VCaP (cell line): ENCODE results near the gene GDF2.

ENCODE experiments used
- H3K27ac ChIP-seq: fragments of 450-650 bp; 2 replicates; pipeline ENCODE4 v1.5.1; 2017
- TF ChIP-seq, protein P1 (sequence below): fragments of 450-650 bp; conservative IDR thresholded peaks from 2 replicates; pipeline ENCODE4 v1.5.1; 2017; ENCODE audit warnings: mild to moderate bottlenecking, moderate library complexity

GDF2 gene

DNA sequence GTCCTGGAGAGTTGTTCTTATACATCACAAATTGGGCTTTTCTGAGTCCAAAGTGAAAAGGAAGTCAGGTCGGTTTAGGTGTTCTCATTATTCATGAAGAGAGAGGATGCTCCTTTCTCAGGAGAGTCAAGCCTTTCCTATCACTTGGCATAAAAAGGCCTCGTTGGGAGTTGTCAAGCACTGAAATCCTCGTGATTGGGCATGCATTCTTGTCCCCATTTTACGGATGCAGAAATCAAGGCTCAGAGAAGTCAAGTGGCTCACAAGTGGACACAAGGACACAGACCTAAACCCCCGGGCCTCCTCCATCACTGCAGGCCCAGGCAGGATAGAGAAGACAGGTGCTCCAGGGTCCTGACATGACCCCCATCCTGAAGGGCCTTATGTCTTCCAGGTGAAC is 34.5 kb downstream of the GDF2 start:
- H3K27ac ChIP-seq: no peak overlapping the region
- TF ChIP-seq, protein P1, sequence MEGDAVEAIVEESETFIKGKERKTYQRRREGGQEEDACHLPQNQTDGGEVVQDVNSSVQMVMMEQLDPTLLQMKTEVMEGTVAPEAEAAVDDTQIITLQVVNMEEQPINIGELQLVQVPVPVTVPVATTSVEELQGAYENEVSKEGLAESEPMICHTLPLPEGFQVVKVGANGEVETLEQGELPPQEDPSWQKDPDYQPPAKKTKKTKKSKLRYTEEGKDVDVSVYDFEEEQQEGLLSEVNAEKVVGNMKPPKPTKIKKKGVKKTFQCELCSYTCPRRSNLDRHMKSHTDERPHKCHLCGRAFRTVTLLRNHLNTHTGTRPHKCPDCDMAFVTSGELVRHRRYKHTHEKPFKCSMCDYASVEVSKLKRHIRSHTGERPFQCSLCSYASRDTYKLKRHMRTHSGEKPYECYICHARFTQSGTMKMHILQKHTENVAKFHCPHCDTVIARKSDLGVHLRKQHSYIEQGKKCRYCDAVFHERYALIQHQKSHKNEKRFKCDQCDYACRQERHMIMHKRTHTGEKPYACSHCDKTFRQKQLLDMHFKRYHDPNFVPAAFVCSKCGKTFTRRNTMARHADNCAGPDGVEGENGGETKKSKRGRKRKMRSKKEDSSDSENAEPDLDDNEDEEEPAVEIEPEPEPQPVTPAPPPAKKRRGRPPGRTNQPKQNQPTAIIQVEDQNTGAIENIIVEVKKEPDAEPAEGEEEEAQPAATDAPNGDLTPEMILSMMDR: no peak

DNA sequence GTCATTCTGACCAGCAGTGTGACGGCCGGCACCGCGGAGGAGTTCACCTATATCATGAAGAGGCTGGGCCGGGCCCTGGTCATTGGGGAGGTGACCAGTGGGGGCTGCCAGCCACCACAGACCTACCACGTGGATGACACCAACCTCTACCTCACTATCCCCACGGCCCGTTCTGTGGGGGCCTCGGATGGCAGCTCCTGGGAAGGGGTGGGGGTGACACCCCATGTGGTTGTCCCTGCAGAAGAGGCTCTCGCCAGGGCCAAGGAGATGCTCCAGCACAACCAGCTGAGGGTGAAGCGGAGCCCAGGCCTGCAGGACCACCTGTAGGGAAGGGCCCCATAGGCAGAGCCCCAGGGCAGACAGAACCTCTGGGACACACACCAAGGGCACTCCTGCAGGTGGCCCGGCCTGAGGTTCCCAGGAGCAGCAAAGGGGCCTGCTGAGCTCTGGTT is 34.9 kb downstream of the GDF2 start:
- H3K27ac ChIP-seq: no peak overlapping the region
- TF ChIP-seq, protein P1: no peak

DNA sequence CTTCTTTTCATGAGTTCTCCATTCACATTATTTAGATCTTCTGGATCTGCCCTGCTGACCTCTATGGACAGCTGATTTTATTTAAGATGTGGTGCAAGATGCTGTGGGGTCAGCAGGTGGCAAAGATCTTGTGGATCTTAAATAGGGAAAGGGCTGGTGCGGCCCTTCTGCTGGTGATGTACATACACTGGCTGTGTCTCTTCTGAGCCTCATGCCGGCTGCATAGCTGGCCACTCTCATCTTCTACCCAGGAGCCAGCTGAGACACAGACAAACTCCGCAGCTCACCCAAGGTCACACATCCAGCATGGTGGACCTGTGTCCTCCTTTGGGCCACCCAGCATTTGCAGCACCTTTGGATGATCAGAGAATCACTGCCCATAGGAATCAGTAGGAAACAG is 35.7 kb downstream of the GDF2 start:
- H3K27ac ChIP-seq: no peak overlapping the region
- TF ChIP-seq, protein P1: no peak

DNA sequence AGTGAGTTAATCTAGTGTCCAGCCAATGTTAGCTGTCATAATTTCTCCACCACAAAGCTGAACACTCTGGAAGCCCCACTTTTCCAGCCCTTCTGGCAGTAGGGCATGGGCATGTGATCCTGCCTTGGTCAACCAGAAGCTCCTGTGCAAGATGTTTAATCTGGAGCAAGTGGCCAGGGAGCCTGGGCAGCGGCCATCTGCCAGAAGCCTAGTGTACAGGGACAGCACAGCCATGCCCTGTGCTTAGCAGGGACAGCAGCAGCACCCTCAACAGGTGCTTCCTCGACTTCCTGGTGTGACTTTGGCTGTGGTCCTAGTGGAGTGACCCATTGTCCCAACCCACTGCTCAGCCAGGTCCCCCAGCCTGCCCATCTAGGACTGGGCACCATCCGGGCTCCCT is 36.2 kb downstream of the GDF2 start:
- no peak overlapping the region for H3K27ac ChIP-seq
- TF ChIP-seq, protein P1: no peak

DNA sequence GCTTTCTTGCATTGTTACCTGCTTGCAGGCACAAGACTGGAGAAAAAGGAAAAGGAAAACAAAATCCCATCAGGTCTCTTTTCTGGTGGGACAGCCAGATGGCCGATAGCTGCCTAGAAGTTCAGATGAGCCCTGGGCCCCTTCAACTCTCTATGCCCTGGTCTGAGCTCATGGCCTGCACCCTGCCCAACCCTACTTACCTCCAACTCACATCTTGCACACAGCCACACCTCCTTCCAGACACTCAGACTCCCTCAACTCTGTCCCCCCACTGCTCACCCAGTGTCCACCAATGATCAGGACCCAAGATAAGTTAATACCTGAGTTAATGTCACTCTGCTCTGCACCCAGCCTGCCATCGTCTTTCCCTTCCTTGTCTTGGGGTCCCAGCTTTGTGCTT is 36.8 kb downstream of the GDF2 start:
- TF ChIP-seq, protein P1: no peak
- H3K27ac ChIP-seq: no peak overlapping the region

DNA sequence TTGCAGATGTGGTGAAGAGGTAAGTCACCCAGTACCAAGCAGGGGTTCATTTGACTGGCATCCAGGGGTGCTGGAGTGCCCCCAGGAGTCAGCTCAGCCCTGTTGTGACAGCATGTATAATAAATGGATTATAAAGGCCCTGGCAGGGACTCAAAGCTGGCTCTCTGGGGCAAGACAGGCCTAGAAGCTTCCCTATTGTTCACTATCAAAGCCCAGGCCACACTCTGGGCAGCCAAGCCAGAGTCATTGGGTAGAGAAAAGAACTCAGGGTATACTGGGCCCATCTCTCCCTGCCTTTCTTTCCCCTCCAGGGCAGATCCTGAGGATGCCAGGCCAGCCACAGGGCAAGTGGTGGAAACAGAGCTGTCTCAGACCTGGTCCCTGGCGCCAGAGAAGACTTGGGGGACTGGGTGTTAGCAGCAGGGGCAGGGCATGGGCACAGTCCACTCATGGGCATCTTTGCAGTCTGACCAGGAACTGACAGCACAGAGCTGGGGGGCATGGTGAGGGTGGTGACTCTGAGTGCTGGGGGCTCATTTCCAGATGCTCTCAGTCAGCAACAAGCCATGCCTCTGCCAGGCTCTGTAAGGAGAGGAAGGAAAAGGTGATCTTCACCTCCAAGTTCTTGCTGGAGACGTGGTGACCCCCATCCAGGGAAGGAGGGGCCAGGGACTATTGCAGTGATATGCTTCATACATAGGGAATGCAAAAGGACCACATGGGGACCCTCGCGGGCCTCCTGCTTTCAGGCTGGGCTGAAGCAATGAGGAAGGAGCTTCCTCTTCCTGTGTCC is 37.6 kb downstream of the GDF2 start:
- H3K27ac ChIP-seq: no peak overlapping the region
- TF ChIP-seq, protein P1: no peak

DNA sequence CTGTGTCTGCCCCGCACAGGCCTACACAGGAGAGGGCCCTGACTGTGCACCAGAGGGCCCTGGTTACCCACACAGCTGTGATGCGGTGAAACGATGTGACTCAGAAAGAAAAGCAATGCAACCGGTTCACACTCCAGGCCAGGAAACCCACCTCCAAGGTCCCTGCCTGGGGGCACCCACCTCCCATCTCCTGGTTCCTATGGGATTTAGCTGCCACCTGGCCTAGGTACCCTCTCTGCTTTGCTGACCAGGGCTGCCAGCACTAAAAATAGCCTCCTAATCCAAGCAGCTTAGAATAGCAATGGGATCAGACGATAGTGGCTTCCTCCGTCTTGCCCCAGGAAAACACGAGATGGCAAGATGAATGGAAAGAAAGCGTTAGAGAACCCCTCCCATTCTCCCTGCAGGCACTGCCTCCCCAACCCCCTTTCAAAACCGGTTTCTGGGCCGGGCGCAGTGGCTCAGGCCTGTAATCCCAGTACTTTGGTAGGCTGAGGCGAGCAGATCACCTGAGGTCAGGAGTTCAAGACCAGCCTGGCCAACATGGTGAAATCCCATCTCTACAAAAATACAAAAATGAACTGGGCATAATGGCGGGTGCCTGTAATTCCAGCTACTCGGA is 38.3 kb downstream of the GDF2 start:
- H3K27ac ChIP-seq: no peak overlapping the region
- TF ChIP-seq, protein P1: no peak
